DOHH2 (cell line): ENCODE measurements around the gene ANKS1B.
A peak's percentile ranks its signal among the peaks of the same experiment; 100 is the strongest.

Experiments
- H3F3A ChIP-seq: fragments of 200-600 bp; sonication (generic), shearing (Covaris generic); 2 replicates; pipeline ENCODE4 v1.6.0; 2016; ENCODE audit warnings: antibody characterized with exemption, mild to moderate bottlenecking; ENCODE audit not compliant: control insufficient read depth, insufficient read depth
- H3K27ac ChIP-seq: fragments of 200-600 bp; sonication (generic); 2 replicates; pipeline ENCODE4 v1.5.1; 2014; ENCODE audit warnings: low read depth, mild to moderate bottlenecking, low read length, moderate library complexity
- H3K27me3 ChIP-seq: fragments of 200-600 bp; sonication (generic); 2 replicates; pipeline ENCODE4 v1.6.1; 2014; ENCODE audit warnings: mild to moderate bottlenecking, low read length, mixed read lengths; ENCODE audit not compliant: control insufficient read depth
- H3K36me3 ChIP-seq: fragments of 200-600 bp; sonication (generic); 2 replicates; pipeline ENCODE4 v1.6.1; 2014; ENCODE audit warnings: mild to moderate bottlenecking, low read length, moderate library complexity, mixed read lengths; ENCODE audit not compliant: control insufficient read depth
- H3K4me1 ChIP-seq: fragments of 200-600 bp; sonication (generic); 2 replicates; pipeline ENCODE4 v1.6.1; 2014; ENCODE audit warnings: mild to moderate bottlenecking, low read length, mixed read lengths; ENCODE audit not compliant: control insufficient read depth
- H3K4me2 ChIP-seq: fragments of 200-600 bp; sonication (generic); 2 replicates; pipeline ENCODE4 v1.6.0; 2014; ENCODE audit warnings: mild to moderate bottlenecking, low read length, moderate library complexity
- H3K4me3 ChIP-seq: fragments of 200-600 bp; sonication (generic); 2 replicates; pipeline ENCODE4 v1.5.1; 2014; ENCODE audit warnings: mild to moderate bottlenecking, low read length, mixed read lengths
- H3K79me2 ChIP-seq: fragments of 200-600 bp; sonication (generic); 2 replicates; pipeline ENCODE4 v1.6.1; 2014; ENCODE audit warnings: mild to moderate bottlenecking, low read length, mixed read lengths; ENCODE audit not compliant: control insufficient read depth
- H3K9me2 ChIP-seq: fragments of 200-600 bp; sonication (generic); replicated peaks from 2 replicates; pipeline ENCODE4 v1.6.1; 2014; ENCODE audit warnings: mild to moderate bottlenecking, low read length, mixed read lengths; ENCODE audit not compliant: control insufficient read depth
- H3K9me3 ChIP-seq: fragments of 200-600 bp; sonication (generic); 2 replicates; pipeline ENCODE4 v1.6.1; 2014; ENCODE audit warnings: antibody characterized with exemption, low read length, mixed read lengths; ENCODE audit not compliant: control insufficient read depth, insufficient read depth
- H4K20me1 ChIP-seq: fragments of 200-600 bp; sonication (generic); 2 replicates; pipeline ENCODE4 v1.6.0; 2014; ENCODE audit warnings: low read depth, mild to moderate bottlenecking, antibody characterized with exemption, low read length, moderate library complexity; ENCODE audit not compliant: control insufficient read depth, insufficient read depth
- EZH2phosphoT487 ChIP-seq: fragments of 200-600 bp; sonication (generic); IDR thresholded peaks from 2 replicates; pipeline ENCODE4 v1.6.1; 2017; ENCODE audit warnings: borderline replicate concordance, mild to moderate bottlenecking, antibody characterized with exemption, low read length, moderate library complexity, mixed read lengths
- TF ChIP-seq, protein P1 (sequence below): fragments of 200-600 bp; sonication (generic); IDR thresholded peaks from one replicate; pipeline ENCODE4 v1.5.1; 2014; ENCODE audit warnings: antibody characterized with exemption, mild to moderate bottlenecking, low read depth, low read length; ENCODE audit not compliant: poor library complexity, severe bottlenecking

ANKS1B gene

DNA sequence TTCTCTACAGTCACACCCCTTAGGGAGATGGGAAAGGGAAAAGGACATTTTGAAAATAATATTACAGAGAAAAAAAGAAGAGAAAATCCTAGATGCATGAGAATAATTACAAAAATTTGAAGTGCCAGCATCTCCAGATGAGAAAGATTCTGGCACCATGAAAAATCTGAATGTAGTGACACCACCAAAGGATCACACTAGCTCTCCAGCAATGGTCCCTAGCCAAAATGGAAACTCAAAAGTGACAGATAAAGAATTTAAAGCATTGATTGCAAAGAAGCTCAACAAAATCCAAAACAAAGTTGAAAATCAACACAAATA lies 364.6 kb downstream of the ANKS1B start:
- H3K27ac ChIP-seq: no peak overlapping the region
- H4K20me1 ChIP-seq: no peaks in the 10 kb centered on the region
- H3K4me1 ChIP-seq: peaks cover 40% of the 10 kb centered on the region
- H3K4me3 ChIP-seq: no peak overlapping the region
- H3K4me2 ChIP-seq: no peak overlapping the region
- TF ChIP-seq, protein P1, sequence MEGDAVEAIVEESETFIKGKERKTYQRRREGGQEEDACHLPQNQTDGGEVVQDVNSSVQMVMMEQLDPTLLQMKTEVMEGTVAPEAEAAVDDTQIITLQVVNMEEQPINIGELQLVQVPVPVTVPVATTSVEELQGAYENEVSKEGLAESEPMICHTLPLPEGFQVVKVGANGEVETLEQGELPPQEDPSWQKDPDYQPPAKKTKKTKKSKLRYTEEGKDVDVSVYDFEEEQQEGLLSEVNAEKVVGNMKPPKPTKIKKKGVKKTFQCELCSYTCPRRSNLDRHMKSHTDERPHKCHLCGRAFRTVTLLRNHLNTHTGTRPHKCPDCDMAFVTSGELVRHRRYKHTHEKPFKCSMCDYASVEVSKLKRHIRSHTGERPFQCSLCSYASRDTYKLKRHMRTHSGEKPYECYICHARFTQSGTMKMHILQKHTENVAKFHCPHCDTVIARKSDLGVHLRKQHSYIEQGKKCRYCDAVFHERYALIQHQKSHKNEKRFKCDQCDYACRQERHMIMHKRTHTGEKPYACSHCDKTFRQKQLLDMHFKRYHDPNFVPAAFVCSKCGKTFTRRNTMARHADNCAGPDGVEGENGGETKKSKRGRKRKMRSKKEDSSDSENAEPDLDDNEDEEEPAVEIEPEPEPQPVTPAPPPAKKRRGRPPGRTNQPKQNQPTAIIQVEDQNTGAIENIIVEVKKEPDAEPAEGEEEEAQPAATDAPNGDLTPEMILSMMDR: no peak
- TF ChIP-seq EZH2phosphoT487: no peak
- H3K9me2 ChIP-seq: no peaks in the 10 kb centered on the region
- no peaks in the 10 kb centered on the region for H3K79me2 ChIP-seq
- no peaks in the 10 kb centered on the region for H3F3A ChIP-seq
- no peaks in the 10 kb centered on the region for H3K27me3 ChIP-seq
- peaks cover 49% of the 10 kb centered on the region for H3K9me3 ChIP-seq
- peaks cover 20% of the 10 kb centered on the region for H3K36me3 ChIP-seq

- H3K4me3 ChIP-seq: 0 out of 2 replicates have a peak overlapping the region, but pooled peaks have one; percentile 3
- peaks cover 20% of the 10 kb centered on the region for H3K36me3 ChIP-seq
- no peaks in the 10 kb centered on the region for H3K79me2 ChIP-seq
- H3K27ac ChIP-seq: peak overlapping the region; percentile 26; the same call in 1 of the 2 replicates
- no peak overlapping the region; the same call in 1 of the 2 replicates for H3K4me2 ChIP-seq
- H3K4me1 ChIP-seq: peaks cover 44% of the 10 kb centered on the region
- peaks cover 48% of the 10 kb centered on the region for H3K9me3 ChIP-seq
- no peak for TF ChIP-seq EZH2phosphoT487
- TF ChIP-seq, protein P1: peak; percentile 86
- no peaks in the 10 kb centered on the region for H3K27me3 ChIP-seq
- H4K20me1 ChIP-seq: no peaks in the 10 kb centered on the region
- H3K9me2 ChIP-seq: no peaks in the 10 kb centered on the region
- no peaks in the 10 kb centered on the region for H3F3A ChIP-seq
Measured at GRCh38 chr12:99619389-99620158, 365.2 kb downstream of the ANKS1B start.

GRCh38 chr12:99618657-99619056 lies 366.1 kb downstream of the ANKS1B start:
- Histone ChIP-seq H3K27me3 (no peaks in the 10 kb centered on the region), H3K27ac (no peak overlapping the region), H3K9me2 (no peaks in the 10 kb centered on the region), H3K4me3 (no peak overlapping the region), H4K20me1 (no peaks in the 10 kb centered on the region), H3K36me3 (peaks cover 20% of the 10 kb centered on the region), H3K4me1 (peaks cover 40% of the 10 kb centered on the region), H3K4me2 (no peak overlapping the region), H3K79me2 (no peaks in the 10 kb centered on the region), H3F3A (no peaks in the 10 kb centered on the region), H3K9me3 (peaks cover 46% of the 10 kb centered on the region)
- TF ChIP-seq, protein P1: no peak
- TF ChIP-seq EZH2phosphoT487: no peak
